Right lobe of liver (tissue), 6 donors: Measurements from ENCODE around the gene ADARB1. TPM values are rescaled to one million over a fixed set of nuclear protein-coding genes. Genes with fewer than 3 reads are reported as not detected.

Source experiments
- ATAC-seq, 4 donors: fragments of 200-7000 bp; cut with Tn5 transposase; one replicate each; pipeline ENCODE4 v1.9.1; 2020; ENCODE audit warnings: mild to moderate bottlenecking in 4 of 4, moderate library complexity in 4 of 4
- DNase-seq, 3 donors: peaks; one replicate each; pipeline ENCODE4 v3.0.0-alpha.2; 2020
- H3K27ac ChIP-seq, 3 donors: fragments of 200-600 bp; one replicate each; pipeline ENCODE4 v1.8.0; 2022
- H3K27me3 ChIP-seq, 2 donors: fragments of 200-600 bp; one replicate each; pipeline ENCODE4 v1.8.0; 2022
- H3K36me3 ChIP-seq, 4 donors: fragments of 200-600 bp; sonication (generic) in 1 of 4; one replicate each; pipeline versions ENCODE4 v1.5.1 to v1.8.0; 2017 to 2022; ENCODE audit warnings: control low read depth in 1 of 4
- H3K4me1 ChIP-seq, 4 donors: fragments of 200-600 bp; sonication (generic) in 1 of 4; one replicate each; pipeline versions ENCODE4 v1.5.1 to v1.8.0; 2017 to 2022; ENCODE audit warnings: control low read depth in 1 of 4
- H3K4me3 ChIP-seq, 3 donors: fragments of 200-600 bp; one replicate each; pipeline ENCODE4 v1.8.0; 2022
- H3K9me3 ChIP-seq, 4 donors: fragments of 200-600 bp; sonication (generic) in 1 of 4; one replicate each; pipeline versions ENCODE4 v1.5.1 to v1.8.0; 2017 to 2022; ENCODE audit warnings: control low read depth in 1 of 4
- CTCF ChIP-seq, 4 donors: fragments of 200-600 bp in 3 of 4; fragments of 450-650 bp in 1 of 4; IDR thresholded peaks; one replicate each; pipeline versions ENCODE4 v1.5.1 to v1.8.0; 2016 to 2022; ENCODE audit warnings: antibody characterized with exemption in 4 of 4, mild to moderate bottlenecking in 2 of 4
- POLR2A ChIP-seq: fragments of 450-650 bp; IDR thresholded peaks from one replicate; pipeline ENCODE4 v1.6.1; 2017; ENCODE audit warnings: antibody characterized with exemption, mild to moderate bottlenecking
- WGBS: methylation state at CpG from one replicate; pipeline ENCODE4 v1.1.6; 2018; ENCODE audit warnings: low coverage, low lambda C conversion rate; ENCODE audit not compliant: insufficient coverage; ENCODE audit errors: missing lambda C conversion rate; 5-methylcytosine and 5-hydroxymethylcytosine counted together
- intact Hi-C, 2 donors: fragments of 100-400 bp; cut with DNase I; formaldehyde crosslinking; loops; one replicate each; pipeline versions ENCODE4 v1.11.2 to v1.14.1; 2022
- total RNA-seq, 6 experiments: library from RNA; depleted of rRNA in 2 of 6; stranded (reverse); fragments of >200 nt in 2 of 6; fragmentation: NEBNext Ultra II Directional in 3 of 6; extraction: Animal tissue kit (Norgen Biotek cat#: 25700) in 3 of 6; gene quantifications; one replicate each; pipeline versions ENCODE4 v1.1.0 to v1.2.4, GENCODE V29; 2016 to 2023
- donor health status: DM: no; HTN: yes; CAD: no.
- donor health status: DM: no; HTN: no; CAD: no.
- donor health status: DM: no; HTN: no; CAD: no.
- donor health status: DM: no; HTN: yes; CAD: no.
- donor health status: DM: no; HTN: yes; CAD: no.

Gene ADARB1
- total RNA-seq, 6 experiments from 2014 or later, result 4.7 to 9.9 (median 8.6) TPM

DNA sequence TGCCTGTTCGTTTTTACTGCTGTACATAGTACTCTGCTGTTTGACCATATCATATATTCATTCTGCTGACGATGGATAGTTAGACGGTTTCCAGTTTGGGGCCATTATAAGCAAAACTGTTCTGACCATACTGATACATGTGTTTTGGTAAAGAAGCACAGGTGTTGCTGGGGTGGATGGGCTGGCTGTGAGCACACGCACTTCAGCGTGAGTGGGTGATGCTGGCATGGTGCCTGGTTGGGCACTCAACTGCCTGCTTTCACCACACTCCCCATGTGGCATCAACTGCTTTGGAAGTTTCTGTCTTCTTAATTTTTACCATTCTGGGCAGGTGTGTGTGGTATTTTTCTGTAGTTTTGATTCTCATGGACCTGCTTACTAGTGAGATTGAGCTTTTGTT, 37.3 kb downstream of the ADARB1 start:
- Histone ChIP-seq H3K36me3 (no peaks in the 10 kb centered on the region), H3K27ac (no peak overlapping the region), H3K9me3 (no peaks in the 10 kb centered on the region), H3K27me3 (no peaks in the 10 kb centered on the region), H3K4me3 (no peak overlapping the region), H3K4me1 (no peaks in the 10 kb centered on the region)
- intact Hi-C loops, result no loop called here
- ATAC-seq, result no peak
- TF ChIP-seq CTCF (IDR thresholded peaks at IDR 0.05) (no peak), POLR2A (no peak)
- 76% methylated on average over 4 of the region's 5 CpGs for WGBS
- DNase-seq, result no peak

- DNase-seq, result no peak
- 85% methylated on average over 2 of the region's 3 CpGs for WGBS
- H3K4me1 ChIP-seq, result no peaks in the 10 kb centered on the region
- TF ChIP-seq CTCF (IDR thresholded peaks at IDR 0.05) (no peak), POLR2A (no peak)
- H3K27me3 ChIP-seq, result no peaks in the 10 kb centered on the region
- no peak overlapping the region for H3K27ac ChIP-seq
- no peaks in the 10 kb centered on the region for H3K9me3 ChIP-seq
- intact Hi-C loops, result no loop called here
- no peaks in the 10 kb centered on the region for H3K36me3 ChIP-seq
- no peak for ATAC-seq
- H3K4me3 ChIP-seq, result no peak overlapping the region
Measured at GRCh38 chr21:45112371-45112770, 38.0 kb downstream of the ADARB1 start.

- no peaks in the 10 kb centered on the region for H3K4me1 ChIP-seq
- no peak for TF ChIP-seq POLR2A
- TF ChIP-seq CTCF (IDR thresholded peaks at IDR 0.05), result no peak
- no peaks in the 10 kb centered on the region for H3K9me3 ChIP-seq
- no peaks in the 10 kb centered on the region for H3K27me3 ChIP-seq
- intact Hi-C loops, result no loop called here
- no peak for ATAC-seq
- H3K27ac ChIP-seq, result no peak overlapping the region
- H3K4me3 ChIP-seq, result no peak overlapping the region
- DNase-seq, result no peak
- H3K36me3 ChIP-seq, result no peaks in the 10 kb centered on the region
- 76% methylated on average over 6 of the region's 6 CpGs for WGBS
Measured at GRCh38 chr21:45113543-45113942, 39.2 kb downstream of the ADARB1 start.

DNA sequence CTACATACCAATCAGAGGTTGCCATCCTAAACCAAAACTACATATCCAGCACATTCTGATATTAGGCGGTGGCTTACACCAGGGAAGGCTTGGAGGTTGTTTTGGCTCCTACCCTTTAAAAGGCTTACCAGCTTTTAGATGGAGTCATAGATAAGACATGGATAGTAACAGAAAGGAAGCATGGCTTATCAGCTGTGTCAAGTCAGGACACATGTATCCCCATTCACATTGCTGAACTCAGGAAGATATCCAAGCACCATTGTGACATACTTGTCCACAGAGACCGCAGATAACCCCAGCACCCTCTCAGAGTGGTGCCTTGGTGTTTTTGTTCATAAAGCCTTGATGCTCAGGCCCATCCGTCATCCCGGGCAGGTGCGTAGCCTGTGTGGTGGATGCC, 39.7 kb downstream of the ADARB1 start:
- intact Hi-C loops, result no loop called here
- TF ChIP-seq POLR2A (no peak), CTCF (IDR thresholded peaks at IDR 0.05) (no peak)
- DNase-seq (no peak), ATAC-seq (no peak)
- Histone ChIP-seq H3K4me3 (no peak overlapping the region), H3K27me3 (no peaks in the 10 kb centered on the region), H3K9me3 (no peaks in the 10 kb centered on the region), H3K36me3 (no peaks in the 10 kb centered on the region), H3K27ac (no peak overlapping the region), H3K4me1 (no peaks in the 10 kb centered on the region)
- WGBS, result 64% methylated on average over 2 of the region's 5 CpGs

- H3K27ac ChIP-seq, result no peak overlapping the region
- H3K9me3 ChIP-seq, result no peaks in the 10 kb centered on the region
- H3K27me3 ChIP-seq, result no peaks in the 10 kb centered on the region
- TF ChIP-seq POLR2A, result no peak
- TF ChIP-seq CTCF (IDR thresholded peaks at IDR 0.05), result no peak
- no peaks in the 10 kb centered on the region for H3K36me3 ChIP-seq
- ATAC-seq, result no peak
- DNase-seq, result no peak
- no peaks in the 10 kb centered on the region for H3K4me1 ChIP-seq
- WGBS, result 64% methylated on average over 4 of the region's 5 CpGs
- intact Hi-C loops, result no loop called here
- no peak overlapping the region for H3K4me3 ChIP-seq
Measured at GRCh38 chr21:45114475-45114874, 40.1 kb downstream of the ADARB1 start.
